Stimulated activated CD8-positive, alpha-beta memory T cell treated with anti-CD3 and anti-CD28 coated beads, Interleukin-4, amount 100 ng/mL, for 24 hours (primary cell): ENCODE measurements around the gene C3orf52.

Experiments
- DNase-seq: peaks from one replicate; pipeline ENCODE4 v3.0.0-alpha.2; 2020; ENCODE audit warnings: low read depth

Gene C3orf52

GRCh38 chr3:112119962-112120836 lies 34.0 kb downstream of the C3orf52 start:
- DNase-seq = no peak

DNA sequence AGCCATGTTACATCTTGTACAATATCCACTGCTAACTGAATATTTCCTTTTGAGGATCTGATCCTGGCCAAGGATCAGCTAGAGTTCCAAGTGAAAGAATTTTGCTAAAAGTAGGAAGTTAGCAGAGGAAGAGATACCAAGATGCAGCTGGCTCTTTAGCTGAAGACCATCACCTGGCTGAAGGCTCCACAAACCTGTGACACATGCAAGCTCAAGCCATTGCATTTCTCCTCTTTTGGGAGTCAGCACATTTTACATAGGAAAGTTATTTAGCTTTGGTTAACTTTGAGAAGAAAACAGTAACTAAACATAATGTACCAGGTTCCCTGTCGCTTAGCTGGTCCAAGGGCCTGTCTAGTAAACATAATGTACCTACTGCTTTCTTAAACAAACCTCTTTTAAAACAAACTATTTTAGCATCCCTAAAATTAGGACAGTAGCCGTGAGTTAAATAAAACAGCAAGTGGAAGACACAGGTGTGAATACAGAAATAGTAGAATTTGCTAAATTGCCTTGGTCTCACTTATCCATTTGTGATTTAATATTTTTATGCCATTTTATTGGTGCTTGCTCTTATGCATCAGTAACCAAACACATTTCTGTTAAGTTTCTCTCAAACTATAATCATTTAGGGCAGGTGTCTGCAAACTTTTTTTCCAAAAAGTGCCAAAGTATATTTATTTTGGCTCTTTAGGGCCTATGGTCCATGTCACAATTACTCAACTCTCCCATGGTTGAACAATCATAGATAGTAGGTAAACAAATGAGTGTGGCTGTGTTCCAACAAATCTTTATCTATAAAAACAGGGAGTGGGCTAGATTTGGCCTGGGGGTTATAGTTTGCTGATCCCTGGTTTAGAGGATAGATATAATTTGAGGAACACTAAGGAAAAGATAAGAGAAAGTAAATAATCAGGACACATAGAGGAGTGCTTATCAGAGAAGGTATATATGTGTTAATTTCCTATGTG lies 35.7 kb downstream of the C3orf52 start:
- DNase-seq = no peak

DNA sequence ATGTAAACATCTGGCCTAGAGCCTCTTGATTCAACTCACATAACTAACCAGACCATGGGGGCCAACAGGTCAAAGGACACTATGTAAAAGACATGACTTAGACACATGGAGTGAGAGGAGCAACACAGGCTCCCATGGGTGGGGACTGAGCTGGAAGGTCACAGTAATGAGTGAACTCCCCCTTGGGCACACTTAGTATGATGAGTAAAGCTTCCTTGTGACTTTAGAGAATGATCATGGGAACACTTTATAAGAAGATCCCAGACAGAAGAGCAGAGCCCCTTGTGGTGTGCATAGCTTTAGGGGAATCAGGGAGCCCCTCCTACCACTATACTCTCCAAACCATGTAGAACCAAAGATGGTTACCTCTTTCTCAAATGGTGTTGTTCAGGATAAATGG lies 36.7 kb downstream of the C3orf52 start:
- no peak for DNase-seq

DNA sequence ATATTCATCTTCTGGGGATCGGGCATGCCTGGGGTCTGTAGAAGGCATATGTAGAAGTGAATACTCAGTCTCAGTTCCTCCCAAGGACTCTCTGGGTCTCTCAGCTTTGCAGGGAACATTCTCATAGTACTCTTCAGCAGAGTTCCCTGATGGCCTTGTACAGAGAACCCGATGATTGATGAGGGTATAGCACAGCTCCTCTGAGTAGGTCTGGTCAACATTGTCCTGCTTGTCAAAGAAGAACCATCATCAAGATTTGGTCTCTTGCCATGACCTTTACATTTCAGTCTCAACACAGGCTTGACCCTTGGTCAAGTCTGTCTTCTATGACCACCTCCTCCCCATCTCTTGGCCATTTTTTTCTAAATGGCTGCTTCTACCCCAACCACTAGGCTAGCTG lies 37.4 kb downstream of the C3orf52 start:
- DNase-seq = no peak

GRCh38 chr3:112124907-112125607 lies 38.9 kb downstream of the C3orf52 start:
- DNase-seq = no peak

DNA sequence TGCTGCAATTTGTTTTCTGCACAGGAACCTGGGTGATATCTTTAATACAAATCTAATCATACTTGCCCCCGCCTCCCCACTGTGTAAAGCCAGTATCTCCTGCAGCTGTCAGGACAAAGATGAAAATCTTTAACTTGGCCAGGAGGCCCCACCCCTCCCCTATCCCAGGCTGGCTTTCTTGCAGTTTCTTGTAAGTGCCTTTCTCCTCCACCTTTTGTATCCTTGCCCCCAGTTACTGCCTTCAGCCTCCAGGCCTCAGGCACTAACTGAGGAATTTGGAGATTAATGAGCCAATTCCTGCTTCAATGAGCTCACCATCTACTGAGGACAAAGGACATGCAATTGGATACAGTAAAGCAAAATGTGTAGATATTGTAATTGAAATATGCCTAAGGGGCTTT lies 40.3 kb downstream of the C3orf52 start:
- DNase-seq = no peak

DNA sequence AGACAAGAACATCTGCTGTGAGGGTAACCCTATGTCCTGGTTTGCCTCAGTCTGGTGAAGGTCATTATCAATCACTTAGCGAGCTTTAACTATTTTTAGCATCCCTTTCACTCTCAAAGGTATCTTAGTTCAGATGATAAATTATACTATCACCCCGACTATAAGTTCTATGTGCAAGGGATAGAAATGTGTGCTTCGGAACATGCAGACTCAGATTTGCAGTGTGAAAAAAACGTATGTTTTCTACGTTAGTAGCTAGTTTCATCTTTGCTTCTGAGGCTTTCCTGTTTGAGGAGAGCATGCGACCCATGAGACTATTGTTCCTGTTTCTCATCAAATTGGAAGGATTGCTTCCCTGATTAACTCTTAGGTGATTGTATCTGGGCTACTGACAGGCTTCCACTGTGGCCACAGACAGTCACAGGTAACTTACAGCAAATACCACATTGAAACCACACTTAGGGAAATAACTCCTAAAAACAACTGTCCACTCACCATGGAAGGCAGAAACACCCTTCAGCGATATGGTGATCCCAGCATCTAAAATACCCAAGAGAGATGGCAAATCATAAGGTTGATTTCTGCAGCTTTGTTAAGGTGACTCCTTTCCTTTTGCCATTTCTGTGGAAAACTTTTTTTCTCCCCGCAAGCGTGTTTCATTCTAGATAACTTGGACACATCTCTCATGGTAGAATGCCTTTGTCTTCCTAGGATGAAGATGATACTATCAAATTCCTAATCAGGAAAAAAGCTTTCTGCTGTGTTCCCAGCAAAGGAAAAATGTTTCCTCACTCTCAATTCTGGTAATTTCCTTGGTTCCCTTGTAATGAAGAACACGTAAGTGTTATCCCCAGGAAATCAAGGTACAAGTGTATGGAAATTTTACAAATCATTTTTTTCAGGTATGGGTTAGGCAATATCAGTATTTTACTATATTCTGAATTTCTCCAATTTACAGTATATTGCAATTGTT lies 41.6 kb downstream of the C3orf52 start:
- DNase-seq = no peak

DNA sequence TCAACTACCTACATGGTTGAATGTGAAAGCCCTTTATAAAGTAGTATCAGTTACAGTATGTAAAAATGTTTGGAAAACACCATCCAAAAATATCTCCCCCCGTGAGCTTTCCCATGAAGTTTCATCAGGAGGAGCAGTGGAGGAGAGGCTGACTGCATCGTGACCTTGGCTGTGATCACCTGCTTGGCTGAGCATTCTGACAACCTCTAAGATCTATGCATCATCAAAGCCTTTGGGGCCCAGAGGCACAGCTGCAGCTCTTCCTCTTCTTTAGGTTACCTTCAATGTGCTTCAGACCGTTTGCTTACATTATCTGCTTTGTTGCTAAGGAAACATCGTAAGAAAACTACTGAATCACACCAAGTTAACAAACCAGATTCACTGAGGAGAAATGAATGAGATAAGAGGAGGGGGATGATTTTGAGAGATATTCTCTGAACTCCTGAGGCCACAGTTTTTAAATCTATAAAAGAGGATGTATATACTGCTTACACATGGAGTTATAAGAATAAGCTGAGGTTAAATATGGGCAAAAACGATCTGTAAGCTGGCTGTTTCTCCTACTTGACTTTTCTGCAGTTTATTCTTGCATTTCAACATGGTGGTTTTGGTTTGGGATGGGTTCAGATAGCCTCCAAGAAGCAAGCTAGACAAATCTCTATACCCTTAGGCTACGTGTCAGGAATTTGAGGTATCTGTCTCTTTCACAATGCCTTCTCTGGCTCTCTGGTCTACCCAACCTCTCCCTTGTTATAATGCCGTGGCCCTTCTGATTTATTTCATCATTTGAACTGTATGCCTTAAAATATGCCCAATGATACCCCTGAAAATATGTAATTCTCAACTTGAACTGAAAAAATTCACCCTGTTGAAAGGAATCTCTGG lies 42.9 kb downstream of the C3orf52 start:
- no peak for DNase-seq

DNA sequence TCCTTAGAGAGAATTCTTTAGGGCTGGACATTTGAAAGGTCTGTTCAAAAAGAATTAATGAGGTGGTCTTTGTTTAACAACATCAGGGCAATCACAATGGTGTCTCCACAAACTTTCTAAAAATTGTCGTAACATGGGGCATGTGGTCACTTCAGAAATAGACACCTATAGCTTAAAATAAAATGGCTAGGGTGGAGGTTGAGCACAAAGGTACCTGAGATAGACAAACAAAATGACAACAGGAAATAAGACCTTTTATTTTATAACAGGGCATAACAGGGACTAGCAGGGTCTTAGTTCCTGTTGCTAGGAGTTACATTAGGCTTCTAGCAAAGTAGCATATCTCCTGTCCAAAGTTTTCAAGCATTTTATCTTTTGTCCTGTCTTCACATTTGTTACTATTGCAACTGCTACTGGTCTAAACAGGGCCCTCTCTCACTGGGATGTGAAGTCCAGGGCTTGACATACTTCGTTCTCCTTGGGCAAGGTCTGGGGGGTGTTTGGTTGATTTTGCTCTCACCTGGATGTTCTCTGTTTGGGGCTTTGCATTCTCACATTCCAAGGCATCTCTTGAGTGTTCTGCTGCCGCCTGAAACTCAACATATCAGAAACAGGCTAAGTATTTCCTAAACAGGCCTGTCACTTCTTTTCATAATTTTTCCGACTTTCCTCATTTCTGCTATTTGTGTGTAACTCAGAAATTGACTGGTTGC lies 43.9 kb downstream of the C3orf52 start:
- DNase-seq = no peak

DNA sequence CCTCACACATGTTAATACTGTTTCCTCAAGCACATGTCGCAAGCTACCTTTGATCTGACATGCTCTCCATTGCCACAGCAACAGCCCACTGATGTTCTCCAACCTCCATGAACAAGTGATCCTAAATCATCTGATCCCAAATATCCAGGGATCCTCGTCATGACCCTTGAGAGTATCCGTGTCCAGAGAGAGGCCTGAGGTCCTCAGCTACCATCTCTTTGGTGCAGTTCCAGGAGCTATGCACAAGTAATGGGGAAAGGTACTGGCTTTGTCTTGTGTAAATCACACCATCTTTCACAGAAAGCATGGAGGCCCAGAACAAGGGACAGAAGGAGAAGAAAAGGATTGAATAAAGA lies 44.4 kb downstream of the C3orf52 start:
- no peak for DNase-seq

GRCh38 chr3:112131111-112131510 lies 44.9 kb downstream of the C3orf52 start:
- no peak for DNase-seq

DNA sequence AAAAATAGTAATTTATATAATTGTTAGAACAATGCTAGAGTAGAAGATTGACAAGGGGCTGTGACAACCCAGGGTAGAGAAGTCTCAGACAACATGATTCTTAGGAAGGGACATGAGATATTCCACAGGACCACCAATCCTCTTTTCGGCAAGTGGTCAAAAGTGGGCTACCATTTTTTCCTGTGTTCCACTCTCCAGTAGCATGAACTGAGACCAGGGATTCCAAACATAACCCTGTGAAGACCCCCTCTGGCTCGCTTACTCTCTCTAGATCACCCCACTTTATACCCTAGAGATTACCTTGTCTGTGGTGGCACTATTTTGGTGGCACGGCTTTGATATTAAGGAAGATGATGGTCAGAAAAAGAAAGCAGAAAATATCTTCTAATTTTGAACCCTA lies 45.9 kb downstream of the C3orf52 start:
- DNase-seq = no peak

DNA sequence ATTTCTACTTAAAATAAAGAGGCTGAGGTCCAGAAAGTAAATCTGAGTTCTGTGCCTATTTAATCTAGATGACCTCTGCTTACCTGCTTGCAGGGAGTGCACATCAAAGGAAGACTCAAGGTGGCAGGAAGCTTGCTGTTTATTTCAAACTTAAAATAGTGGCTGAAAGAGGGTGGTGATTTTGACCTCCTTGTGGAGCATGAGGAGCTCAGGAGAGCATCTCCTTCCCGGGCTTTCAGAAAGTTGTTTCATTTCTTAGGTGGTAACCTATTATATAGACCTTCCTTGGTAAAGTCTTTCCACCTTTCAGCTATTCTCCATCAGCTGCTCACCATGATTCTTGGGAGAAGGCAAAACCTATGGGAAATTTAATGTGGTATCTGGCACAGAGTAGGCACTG lies 46.4 kb downstream of the C3orf52 start:
- no peak for DNase-seq

DNA sequence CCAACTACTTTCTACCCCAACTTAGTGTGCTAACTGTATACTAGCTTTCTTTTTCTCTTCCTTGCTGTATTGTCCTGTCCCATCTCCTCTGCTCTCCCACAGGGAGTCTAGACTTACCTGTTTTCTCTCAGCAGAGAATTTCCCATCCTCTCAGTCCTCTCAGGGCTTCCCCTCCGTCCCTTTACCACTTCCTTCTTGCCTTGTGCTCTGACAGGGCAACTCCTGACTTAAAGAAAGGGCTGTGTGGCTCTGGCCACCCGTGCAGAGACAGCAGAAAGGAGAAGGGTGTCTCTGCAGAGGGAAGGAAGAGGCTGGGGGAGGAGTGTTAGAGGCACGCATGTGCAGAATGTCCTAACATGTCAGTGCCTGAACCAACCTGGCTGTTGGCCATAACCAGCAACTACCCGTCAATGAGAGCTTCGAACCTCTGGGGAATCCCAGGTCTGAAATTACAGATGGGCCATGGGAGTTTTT lies 46.8 kb downstream of the C3orf52 start, which contains the start of gene GCSAM:
GCSAM (minus strand) TSS at position 274 of the 474 bp plus-strand sequence; CDS start at position 146, 128 bp downstream.
- peak; percentile 29 for DNase-seq

DNA sequence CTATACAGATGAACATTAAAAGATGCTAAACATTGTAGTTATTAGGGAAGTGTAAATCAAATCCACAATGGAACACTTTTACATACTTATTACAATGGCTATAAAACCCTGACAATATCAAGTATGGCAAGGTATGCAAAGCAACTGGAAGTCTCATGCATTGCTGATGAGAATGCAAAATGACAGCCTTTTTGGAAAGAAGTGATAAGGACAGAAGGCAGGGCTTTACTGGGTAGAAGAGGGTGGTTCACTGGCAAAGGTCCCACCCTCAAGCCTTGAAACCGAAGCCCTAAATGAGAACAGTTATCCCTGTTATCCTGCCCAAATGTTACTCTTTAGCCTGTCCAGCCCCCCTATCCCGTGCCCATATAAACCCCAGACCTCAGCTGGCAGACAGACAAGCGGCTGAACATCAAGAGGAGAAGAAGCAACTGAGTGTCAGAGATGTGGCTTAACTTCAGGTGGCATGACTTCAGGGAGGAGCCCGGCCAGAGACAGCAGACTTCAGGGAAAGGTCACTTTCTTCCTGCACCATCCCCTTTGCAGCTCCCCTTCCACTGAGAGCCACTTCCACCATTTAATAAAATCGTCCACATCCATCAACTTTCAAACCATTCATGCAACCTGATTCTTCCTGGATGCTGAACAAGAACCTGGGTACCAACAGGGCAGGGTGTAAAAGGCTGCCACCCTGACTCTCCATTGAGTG lies 47.6 kb downstream of the C3orf52 start:
- DNase-seq = no peak

DNA sequence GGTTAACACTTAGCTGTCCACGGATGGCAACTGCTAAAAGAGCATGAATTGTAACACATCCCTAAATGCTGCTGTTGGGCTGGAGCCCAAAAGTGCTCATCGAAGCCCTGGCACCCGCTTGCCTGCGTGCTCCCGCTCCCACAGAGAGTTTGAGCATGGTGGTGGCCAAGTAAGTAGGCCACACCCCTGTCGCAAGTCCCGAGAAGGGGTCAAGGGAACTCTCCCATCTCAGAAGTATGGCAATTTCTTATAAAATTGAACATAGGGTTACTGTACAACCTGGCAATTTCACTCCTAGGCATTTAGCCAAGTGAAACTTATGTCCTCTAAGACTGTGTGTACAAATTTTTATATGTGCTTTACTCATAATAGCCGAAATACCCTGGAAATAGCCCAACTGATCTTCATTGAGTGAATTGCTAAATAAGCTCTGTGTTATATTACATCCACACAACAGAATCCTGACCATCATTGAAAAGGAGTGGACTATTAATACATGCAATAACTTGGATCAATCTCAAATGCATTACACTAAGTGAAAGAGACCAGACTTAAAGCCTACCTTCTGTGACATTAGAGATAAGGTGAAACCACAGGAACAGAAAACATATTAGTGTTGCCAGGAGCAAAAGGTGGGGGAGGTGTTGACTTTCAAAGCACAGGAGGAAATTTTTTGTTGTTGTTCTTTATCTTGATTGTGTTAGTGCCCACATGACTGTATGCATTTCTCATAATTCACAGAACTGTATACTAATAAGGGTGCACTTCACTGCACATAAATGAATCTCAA lies 48.3 kb downstream of the C3orf52 start:
- no peak for DNase-seq

DNA sequence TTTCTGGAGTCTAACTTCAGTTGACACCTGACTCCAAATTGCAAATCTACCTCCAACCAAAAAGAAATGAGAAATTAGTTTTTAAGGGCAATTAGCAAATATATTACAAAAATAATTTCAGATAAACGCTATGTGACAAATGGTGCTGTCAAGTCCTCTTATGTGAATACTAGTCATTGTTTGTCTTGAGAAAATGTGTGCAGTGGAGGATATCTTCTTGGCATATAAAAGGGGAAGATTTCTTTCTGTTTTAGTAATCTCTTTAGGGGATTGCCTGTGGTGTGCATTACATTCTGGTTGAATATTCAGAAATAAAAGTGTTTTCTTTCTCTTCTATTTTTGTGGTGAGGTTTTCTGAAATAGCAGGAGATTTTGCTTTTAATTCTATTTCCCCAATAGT lies 49.9 kb downstream of the C3orf52 start:
- no peak for DNase-seq
